Measurements from ENCODE around the gene PFKFB2. TPM values are rescaled to one million over a fixed set of nuclear protein-coding genes. Genes with fewer than 3 reads are reported as not detected.

The PFKFB2 gene
- total RNA-seq: 1.2 TPM in 2 replicates

DNA sequence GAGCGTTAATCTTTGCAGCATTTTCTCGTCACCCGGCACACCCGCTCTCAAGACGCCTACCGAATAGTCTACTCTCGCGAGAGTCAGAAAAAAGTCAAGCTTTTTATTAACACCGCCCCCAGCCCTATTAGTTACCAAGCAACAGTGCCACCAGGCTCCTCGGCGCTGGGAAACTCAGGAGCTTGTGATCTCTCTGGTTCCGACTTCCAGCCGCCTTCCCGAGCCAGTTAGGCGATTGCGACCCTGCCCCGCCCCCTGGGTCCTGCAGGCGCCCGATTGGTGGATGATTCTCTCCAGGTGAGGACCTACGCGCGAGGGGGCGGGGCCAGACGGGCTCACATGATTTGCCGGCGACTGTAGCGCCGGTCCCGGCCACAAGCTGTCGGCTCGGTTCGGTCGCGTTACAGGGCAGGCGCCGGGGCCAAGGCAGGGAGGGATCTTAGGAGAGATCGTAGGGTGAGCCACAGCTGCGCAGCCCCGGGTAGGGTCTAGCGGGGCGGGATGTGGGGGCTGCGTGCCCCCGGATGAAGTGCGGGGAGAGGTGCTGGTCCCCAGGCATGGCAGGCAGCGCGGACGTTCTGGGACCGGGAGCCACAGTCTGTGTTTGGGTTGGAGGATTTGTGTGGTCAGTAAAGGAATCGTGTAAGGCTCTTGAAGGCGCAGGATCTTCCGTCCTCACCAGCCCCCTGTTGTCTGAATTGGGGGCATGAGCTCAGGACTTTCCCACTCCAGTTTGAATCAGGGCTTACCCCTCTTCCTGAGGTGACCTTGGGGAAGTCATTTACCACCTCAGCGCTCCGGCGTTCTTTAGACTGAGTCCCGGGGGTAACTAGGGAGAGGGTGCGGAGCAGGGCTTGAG, at the start of gene PFKFB2:
Gene PFKFB2, plus strand, starts transcription at position 365 of the 859 bp plus-strand sequence. CDS start 1,443 bp downstream, outside the sequence.

DNA sequence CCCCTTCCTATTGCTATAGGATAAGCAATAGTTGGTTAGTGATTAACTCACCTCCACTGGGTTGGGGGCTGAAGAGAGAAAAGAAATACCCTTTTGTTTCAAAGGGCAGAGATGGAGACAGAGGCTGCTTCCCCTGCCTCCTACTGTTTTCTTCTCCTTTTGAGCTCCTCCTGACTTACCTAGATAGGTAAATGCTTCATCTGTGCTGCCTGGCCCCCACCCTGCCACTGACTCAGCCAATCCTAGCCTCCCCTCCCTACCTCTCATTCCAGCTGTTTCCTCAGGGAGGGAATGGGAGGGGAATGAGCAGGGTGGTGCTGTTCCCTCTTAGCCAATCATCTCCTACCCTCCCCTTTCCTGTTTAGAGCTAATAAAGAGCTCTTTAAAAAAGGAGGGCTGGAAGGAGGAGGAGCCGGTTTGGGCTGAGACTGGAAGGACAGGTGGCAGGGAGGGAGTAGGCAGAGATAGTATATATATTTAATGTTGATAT, 20.5 kb upstream of the PFKFB2 start, which contains the start of gene C1orf116:
Gene C1orf116, minus strand, starts transcription at position 229 of the 490 bp plus-strand sequence. CDS start 5,158 bp downstream, outside the sequence.

DNA sequence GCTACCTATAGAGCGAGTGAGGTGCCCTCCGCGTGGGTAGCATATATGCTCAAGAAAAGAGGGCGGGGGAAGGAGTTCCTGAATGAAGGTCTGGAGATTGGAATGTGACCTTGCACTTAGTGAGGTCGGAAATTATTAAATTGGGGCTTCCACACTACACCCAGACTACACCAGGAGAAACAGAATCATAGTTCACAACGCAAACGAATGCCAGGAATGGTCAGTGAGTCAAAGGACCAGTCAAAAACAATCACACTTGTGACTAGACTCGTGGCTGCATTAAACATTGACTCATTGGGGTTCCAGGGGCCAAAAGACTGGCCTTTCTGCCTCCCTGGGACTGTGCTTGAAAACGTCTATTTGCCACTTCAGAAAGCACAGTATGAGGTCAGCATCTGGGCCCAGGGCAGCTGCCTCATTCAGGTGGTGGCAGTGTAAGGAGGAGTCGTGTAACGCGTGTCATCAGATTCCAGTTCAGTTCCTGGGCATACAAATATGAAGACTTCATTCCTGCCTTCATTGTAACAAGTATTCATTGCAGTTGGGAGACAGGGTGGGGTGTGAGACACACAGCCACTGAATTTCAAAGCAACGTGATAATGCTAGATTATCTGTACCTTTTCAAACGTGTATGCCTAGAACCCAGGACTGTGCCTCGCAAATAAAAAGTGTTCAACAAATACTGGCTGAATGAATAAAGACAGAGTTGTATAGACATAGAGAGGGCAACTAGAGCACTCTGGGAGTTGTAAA, 1.7 kb upstream of the PFKFB2 start, which contains the start of gene YOD1:
Gene YOD1, minus strand, starts transcription at position 18 of the 753 bp plus-strand sequence. CDS start 178 bp downstream, outside the sequence.

DNA sequence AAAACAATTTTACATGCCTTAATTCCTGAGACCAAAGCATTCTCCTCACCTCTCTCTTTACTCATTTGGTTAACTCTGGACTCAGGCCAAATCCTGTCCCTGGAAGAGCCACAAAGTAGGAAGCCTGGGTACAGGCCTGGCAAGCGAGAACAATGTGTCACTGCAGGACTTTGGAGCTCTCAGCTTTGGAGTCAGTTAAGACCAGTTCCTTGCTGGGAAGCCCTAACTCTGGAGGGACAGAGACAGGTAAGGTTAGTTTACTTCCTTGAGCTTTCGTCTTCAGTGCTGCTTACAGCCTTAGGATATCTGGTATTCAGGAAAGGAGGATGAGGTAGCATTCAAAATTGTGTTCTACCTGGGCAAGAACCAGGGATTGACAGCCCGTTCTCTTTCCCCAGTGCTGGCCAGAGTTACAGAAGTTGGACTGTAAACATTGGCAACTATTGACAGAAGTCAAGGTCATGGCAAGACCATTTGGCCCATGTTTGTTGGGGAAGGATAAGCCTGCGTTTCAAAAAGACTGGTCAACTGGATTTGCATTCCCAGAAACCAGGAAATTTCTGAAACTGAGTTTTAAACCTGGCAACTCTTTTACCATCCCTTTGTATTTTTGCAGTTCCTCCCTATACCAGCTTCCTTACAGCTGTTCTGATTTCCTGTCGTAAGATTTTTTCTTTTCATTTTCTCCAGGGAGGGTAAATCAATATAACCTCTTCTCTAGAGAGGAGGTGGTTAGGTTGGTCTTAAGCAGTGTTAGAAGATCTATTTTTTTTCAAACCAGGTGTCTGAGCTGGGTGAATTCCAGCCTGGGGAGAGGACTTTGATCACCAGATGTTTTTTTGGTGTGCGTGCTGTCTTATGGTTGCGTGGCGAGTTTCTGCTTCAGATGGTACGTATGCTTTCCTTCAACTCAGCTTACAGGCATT, 35.9 kb downstream of the PFKFB2 start, which contains the start of gene C4BPB:
Gene C4BPB, plus strand, starts transcription at position 160 of the 926 bp plus-strand sequence. Its CDS starts 672 bp downstream, at position 832.

DNA sequence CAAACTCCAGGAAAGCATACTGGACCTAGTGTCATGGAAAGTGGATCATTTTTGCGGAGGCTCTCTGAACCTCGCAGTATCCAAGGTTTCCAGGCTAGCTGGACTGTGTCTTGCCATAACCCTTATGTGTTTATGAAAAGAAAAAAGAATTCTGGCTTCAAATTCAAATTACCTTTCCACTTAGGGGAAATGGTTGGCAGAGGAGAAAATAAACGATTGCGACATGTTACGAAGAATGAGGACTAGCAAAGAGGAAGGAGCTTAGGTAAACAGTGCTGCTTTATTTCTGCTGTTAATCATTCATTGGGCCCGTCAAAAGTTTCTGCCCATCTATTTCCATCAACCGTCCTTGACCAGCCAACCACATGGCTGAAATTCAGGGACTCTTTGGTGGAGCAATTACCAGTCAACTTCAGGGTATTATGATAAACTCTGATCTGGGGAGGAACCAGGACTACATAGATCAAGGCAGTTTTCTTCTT, 50.9 kb downstream of the PFKFB2 start, which contains the start of gene C4BPA:
Gene C4BPA, plus strand, starts transcription at position 342 of the 482 bp plus-strand sequence. CDS start 8,793 bp downstream, outside the sequence.

Other genes starting within 250 kb of the PFKFB2 start
- not detected in 2 replicates for gene IL20, start 187.7 kb upstream of the PFKFB2 start, total RNA-seq
- 1.6 TPM in 1 of 2 replicates, not detected in the other for gene IL24, start 155.8 kb upstream of the PFKFB2 start, total RNA-seq
- 1.2 TPM in 1 of 2 replicates, not detected in the other for gene FCMR, start 131.3 kb upstream of the PFKFB2 start, total RNA-seq
- gene PIGR, start 106.8 kb upstream of the PFKFB2 start, total RNA-seq: under 0.01 TPM in 1 of 2 replicates, not detected in the other
- gene FCAMR, start 82.8 kb upstream of the PFKFB2 start, total RNA-seq: not detected in 2 replicates
- gene C1orf116, start 20.5 kb upstream of the PFKFB2 start, total RNA-seq: not detected in 2 replicates
- 2.6 and 5.0 TPM in 2 replicates for gene YOD1, start 2.1 kb upstream of the PFKFB2 start, total RNA-seq
- gene C4BPB, start 35.6 kb downstream of the PFKFB2 start, total RNA-seq: not detected in 2 replicates
- not detected in 2 replicates for gene C4BPA, start 51.0 kb downstream of the PFKFB2 start, total RNA-seq

Measured in myometrial cell (primary cell).